Tibial nerve (tissue), 3 donors: ENCODE measurements around the gene LRBA.

Experiments used
- POLR2A ChIP-seq, 2 donors: fragments of 450-650 bp; IDR thresholded peaks; one replicate each; pipeline ENCODE4 v1.6.1; 2017; ENCODE audit warnings: antibody characterized with exemption in 2 of 2, mild to moderate bottlenecking in 2 of 2, moderate library complexity in 2 of 2
- TF ChIP-seq, protein P1 (sequence below), 5 experiments: fragments of 200-600 bp in 3 of 5; fragments of 450-650 bp in 2 of 5; sonication (generic) in 3 of 5; IDR thresholded peaks; one replicate each; pipeline ENCODE4 v1.5.1; 2016 to 2019; ENCODE audit warnings: antibody characterized with exemption in 5 of 5, mild to moderate bottlenecking in 3 of 5, moderate library complexity in 2 of 5

DNA sequence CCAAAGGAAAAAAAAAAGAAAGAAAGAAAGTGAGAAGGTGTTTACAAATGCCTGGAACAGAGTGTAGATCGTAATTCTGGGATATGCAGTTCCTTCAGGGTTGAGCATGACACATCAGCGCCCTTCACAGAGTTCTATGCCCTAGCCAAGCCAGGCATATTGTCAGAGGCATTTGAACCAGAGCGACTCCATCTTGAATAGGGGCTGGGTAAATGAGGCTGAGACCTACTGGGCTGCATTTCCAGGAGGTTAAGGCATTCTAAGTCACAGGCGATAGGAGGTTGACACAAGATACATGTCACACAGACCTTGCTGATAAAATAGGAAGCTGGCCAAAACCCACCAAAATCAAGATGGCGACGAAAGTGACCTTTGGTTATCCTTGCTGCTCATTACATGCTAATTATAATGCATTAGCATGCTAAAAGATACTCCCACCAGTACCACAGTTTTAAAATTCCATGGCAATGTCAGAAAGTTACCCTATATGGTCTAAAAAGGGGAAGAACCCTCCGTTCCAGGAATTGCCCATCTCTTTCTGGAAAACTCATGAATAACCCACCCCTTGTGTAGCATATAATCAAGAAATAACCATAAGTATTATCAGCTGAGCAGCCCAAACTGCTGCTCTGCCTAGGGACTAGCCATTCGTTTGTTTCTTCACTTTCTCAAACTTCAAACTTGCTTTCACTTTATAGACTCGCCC, 23.5 kb upstream of the LRBA start:
- TF ChIP-seq, protein P1, sequence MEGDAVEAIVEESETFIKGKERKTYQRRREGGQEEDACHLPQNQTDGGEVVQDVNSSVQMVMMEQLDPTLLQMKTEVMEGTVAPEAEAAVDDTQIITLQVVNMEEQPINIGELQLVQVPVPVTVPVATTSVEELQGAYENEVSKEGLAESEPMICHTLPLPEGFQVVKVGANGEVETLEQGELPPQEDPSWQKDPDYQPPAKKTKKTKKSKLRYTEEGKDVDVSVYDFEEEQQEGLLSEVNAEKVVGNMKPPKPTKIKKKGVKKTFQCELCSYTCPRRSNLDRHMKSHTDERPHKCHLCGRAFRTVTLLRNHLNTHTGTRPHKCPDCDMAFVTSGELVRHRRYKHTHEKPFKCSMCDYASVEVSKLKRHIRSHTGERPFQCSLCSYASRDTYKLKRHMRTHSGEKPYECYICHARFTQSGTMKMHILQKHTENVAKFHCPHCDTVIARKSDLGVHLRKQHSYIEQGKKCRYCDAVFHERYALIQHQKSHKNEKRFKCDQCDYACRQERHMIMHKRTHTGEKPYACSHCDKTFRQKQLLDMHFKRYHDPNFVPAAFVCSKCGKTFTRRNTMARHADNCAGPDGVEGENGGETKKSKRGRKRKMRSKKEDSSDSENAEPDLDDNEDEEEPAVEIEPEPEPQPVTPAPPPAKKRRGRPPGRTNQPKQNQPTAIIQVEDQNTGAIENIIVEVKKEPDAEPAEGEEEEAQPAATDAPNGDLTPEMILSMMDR (IDR thresholded peaks at IDR 0.05), result no peak
- TF ChIP-seq POLR2A (IDR thresholded peaks at IDR 0.05), result no peak
